ENCODE data around the gene DAPK1.

The DAPK1 gene

GRCh38 chr9:87518702-87519335 lies 21.2 kb downstream of the DAPK1 start:
- TF ChIP-seq TAF1 (IDR thresholded peaks at IDR 0.05; ENCODE audit: low read depth) (no peak), ZBTB7A (IDR thresholded peaks at IDR 0.05; ENCODE audit: low read depth) (no peak), CEBPB (IDR thresholded peaks at IDR 0.05) (no peak), RAD21 (IDR thresholded peaks at IDR 0.05; ENCODE audit: low read depth) (no peak), NFIC (IDR thresholded peaks at IDR 0.05) (no peak), EGR1 (IDR thresholded peaks at IDR 0.05) (no peak), TCF12 (IDR thresholded peaks at IDR 0.05; ENCODE audit: low read depth) (no peak), CREB1 (IDR thresholded peaks at IDR 0.05; ENCODE audit: low read depth) (no peak), TEAD4 (IDR thresholded peaks at IDR 0.05) (no peak), YY1 (IDR thresholded peaks at IDR 0.05; ENCODE audit: low read depth) (no peak), EP300 (IDR thresholded peaks at IDR 0.05; ENCODE audit: borderline replicate concordance) (no peak), FOXM1 (IDR thresholded peaks at IDR 0.05; ENCODE audit: borderline replicate concordance, low read depth) (no peak)
- TF ChIP-seq, protein P1, sequence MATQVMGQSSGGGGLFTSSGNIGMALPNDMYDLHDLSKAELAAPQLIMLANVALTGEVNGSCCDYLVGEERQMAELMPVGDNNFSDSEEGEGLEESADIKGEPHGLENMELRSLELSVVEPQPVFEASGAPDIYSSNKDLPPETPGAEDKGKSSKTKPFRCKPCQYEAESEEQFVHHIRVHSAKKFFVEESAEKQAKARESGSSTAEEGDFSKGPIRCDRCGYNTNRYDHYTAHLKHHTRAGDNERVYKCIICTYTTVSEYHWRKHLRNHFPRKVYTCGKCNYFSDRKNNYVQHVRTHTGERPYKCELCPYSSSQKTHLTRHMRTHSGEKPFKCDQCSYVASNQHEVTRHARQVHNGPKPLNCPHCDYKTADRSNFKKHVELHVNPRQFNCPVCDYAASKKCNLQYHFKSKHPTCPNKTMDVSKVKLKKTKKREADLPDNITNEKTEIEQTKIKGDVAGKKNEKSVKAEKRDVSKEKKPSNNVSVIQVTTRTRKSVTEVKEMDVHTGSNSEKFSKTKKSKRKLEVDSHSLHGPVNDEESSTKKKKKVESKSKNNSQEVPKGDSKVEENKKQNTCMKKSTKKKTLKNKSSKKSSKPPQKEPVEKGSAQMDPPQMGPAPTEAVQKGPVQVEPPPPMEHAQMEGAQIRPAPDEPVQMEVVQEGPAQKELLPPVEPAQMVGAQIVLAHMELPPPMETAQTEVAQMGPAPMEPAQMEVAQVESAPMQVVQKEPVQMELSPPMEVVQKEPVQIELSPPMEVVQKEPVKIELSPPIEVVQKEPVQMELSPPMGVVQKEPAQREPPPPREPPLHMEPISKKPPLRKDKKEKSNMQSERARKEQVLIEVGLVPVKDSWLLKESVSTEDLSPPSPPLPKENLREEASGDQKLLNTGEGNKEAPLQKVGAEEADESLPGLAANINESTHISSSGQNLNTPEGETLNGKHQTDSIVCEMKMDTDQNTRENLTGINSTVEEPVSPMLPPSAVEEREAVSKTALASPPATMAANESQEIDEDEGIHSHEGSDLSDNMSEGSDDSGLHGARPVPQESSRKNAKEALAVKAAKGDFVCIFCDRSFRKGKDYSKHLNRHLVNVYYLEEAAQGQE (IDR thresholded peaks at IDR 0.05; ENCODE audit: low read depth), result no peak
- TF ChIP-seq, protein P2, sequence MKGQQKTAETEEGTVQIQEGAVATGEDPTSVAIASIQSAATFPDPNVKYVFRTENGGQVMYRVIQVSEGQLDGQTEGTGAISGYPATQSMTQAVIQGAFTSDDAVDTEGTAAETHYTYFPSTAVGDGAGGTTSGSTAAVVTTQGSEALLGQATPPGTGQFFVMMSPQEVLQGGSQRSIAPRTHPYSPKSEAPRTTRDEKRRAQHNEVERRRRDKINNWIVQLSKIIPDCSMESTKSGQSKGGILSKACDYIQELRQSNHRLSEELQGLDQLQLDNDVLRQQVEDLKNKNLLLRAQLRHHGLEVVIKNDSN (IDR thresholded peaks at IDR 0.05), result no peak
- TF ChIP-seq, protein P3, sequence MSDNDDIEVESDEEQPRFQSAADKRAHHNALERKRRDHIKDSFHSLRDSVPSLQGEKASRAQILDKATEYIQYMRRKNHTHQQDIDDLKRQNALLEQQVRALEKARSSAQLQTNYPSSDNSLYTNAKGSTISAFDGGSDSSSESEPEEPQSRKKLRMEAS (IDR thresholded peaks at IDR 0.05), result no peak

- no peak for TF ChIP-seq TCF12 (IDR thresholded peaks at IDR 0.05; ENCODE audit: low read depth)
- no peak for TF ChIP-seq TAF1 (IDR thresholded peaks at IDR 0.05; ENCODE audit: low read depth)
- no peak for TF ChIP-seq YY1 (IDR thresholded peaks at IDR 0.05; ENCODE audit: low read depth)
- no peak for TF ChIP-seq EGR1 (IDR thresholded peaks at IDR 0.05)
- TF ChIP-seq ZBTB7A (IDR thresholded peaks at IDR 0.05; ENCODE audit: low read depth), result no peak
- TF ChIP-seq, protein P2 (IDR thresholded peaks at IDR 0.05), result no peak
- TF ChIP-seq NFIC (IDR thresholded peaks at IDR 0.05), result no peak
- TF ChIP-seq EP300 (IDR thresholded peaks at IDR 0.05; ENCODE audit: borderline replicate concordance), result no peak
- TF ChIP-seq FOXM1 (IDR thresholded peaks at IDR 0.05; ENCODE audit: borderline replicate concordance, low read depth), result no peak
- no peak for TF ChIP-seq RAD21 (IDR thresholded peaks at IDR 0.05; ENCODE audit: low read depth)
- no peak for TF ChIP-seq CEBPB (IDR thresholded peaks at IDR 0.05)
- TF ChIP-seq CREB1 (IDR thresholded peaks at IDR 0.05; ENCODE audit: low read depth), result no peak
- TF ChIP-seq, protein P1 (IDR thresholded peaks at IDR 0.05; ENCODE audit: low read depth), result no peak
- no peak for TF ChIP-seq TEAD4 (IDR thresholded peaks at IDR 0.05)
- TF ChIP-seq, protein P3 (IDR thresholded peaks at IDR 0.05), result no peak
Observed at GRCh38 chr9:87519461-87519860, 21.8 kb downstream of the DAPK1 start.

DNA sequence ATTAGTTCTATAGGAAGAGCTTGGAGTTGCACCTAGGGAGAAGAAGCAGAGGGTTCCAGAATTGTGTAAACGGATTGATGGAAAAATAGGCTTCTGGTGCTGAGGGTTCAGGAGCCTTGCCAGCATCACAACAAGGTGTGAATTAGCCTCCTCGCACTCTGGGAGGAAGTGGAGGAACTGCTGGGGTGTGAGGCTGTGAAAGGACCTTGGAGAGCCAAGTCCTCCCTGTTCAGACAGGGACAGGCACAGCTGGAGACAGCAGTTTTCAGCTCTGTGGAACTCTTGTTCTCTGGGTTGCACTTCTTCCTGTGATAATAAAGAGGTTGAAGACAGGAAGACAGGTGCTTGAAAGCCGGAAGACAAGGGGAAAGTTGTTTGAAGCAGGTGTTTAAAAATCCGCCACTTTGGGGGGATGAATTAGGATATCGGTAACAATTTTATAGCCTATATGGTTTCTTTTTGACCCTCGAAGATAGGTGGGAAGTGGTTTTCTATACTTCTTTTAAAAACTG lies 22.6 kb downstream of the DAPK1 start:
- TF ChIP-seq RAD21 (IDR thresholded peaks at IDR 0.05; ENCODE audit: low read depth) (no peak), NFIC (IDR thresholded peaks at IDR 0.05) (no peak), CREB1 (IDR thresholded peaks at IDR 0.05; ENCODE audit: low read depth) (no peak), EGR1 (IDR thresholded peaks at IDR 0.05) (no peak), FOXM1 (IDR thresholded peaks at IDR 0.05; ENCODE audit: borderline replicate concordance, low read depth) (no peak), ZBTB7A (IDR thresholded peaks at IDR 0.05; ENCODE audit: low read depth) (no peak), TEAD4 (IDR thresholded peaks at IDR 0.05) (no peak), CEBPB (IDR thresholded peaks at IDR 0.05) (no peak), TCF12 (IDR thresholded peaks at IDR 0.05; ENCODE audit: low read depth) (no peak)
- TF ChIP-seq, protein P1 (IDR thresholded peaks at IDR 0.05; ENCODE audit: low read depth), result no peak
- TF ChIP-seq, protein P3 (IDR thresholded peaks at IDR 0.05), result no peak
- TF ChIP-seq, protein P2 (IDR thresholded peaks at IDR 0.05), result no peak

All from Ishikawa (cell line).